ENCODE results near the gene TBCD.

TBCD gene

GRCh38 chr17:82863941-82864712, 112.3 kb downstream of the TBCD start (continued):
- TF ChIP-seq PATZ1 (tag by site-specific recombination; IDR thresholded peaks at IDR 0.05) (peak; percentile 9; the same call in 1 of the 2 replicates), ZNF324 (tag by site-specific recombination; IDR thresholded peaks at IDR 0.05) (no peak), ZNF596 (tag by site-specific recombination; IDR thresholded peaks at IDR 0.05) (no peak), ZNF658 (tag by site-specific recombination; IDR thresholded peaks at IDR 0.05) (no peak), ZBTB8A (tag by site-specific recombination; IDR thresholded peaks at IDR 0.05) (peak; percentile 15; the same call in 1 of the 2 replicates), ZNF664 (tag by site-specific recombination; IDR thresholded peaks at IDR 0.05) (no peak), ZNF692 (tag by site-specific recombination; IDR thresholded peaks at IDR 0.05) (no peak), BCL11A (tag by site-specific recombination; IDR thresholded peaks at IDR 0.05; ENCODE audit: low read depth) (no peak), ZBTB48 (tag by site-specific recombination; IDR thresholded peaks at IDR 0.05) (peak; percentile 90), KLF10 (tag by site-specific recombination; IDR thresholded peaks at IDR 0.05) (no peak), HOXC10 (CRISPR knock-in tag; IDR thresholded peaks at IDR 0.05) (no peak), ZNF621 (tag by site-specific recombination; IDR thresholded peaks at IDR 0.05) (no peak), ZNF426 (tag by site-specific recombination; IDR thresholded peaks at IDR 0.05) (no peak), ZFP37 (tag by site-specific recombination; IDR thresholded peaks at IDR 0.05) (no peak), MYNN (tag by site-specific recombination; IDR thresholded peaks at IDR 0.05; ENCODE audit: borderline replicate concordance) (0 out of 2 replicates have a peak, but pooled peaks have one; percentile 58), ZNF830 (tag by site-specific recombination; IDR thresholded peaks at IDR 0.05; ENCODE audit: low read depth) (no peak), YY1 (tag by site-specific recombination; IDR thresholded peaks at IDR 0.05) (0 out of 2 replicates have a peak, but pooled peaks have one; percentile 20), ZNF174 (tag by site-specific recombination; IDR thresholded peaks at IDR 0.05) (no peak), HIC1 (tag by site-specific recombination; IDR thresholded peaks at IDR 0.05) (peak; percentile 64; the same call in 1 of the 2 replicates), ZNF704 (tag by site-specific recombination; IDR thresholded peaks at IDR 0.05) (no peak), ZNF133 (tag by site-specific recombination; IDR thresholded peaks at IDR 0.05) (no peak), PRDM1 (tag by site-specific recombination; IDR thresholded peaks at IDR 0.05) (peak; percentile 95), KLF9 (tag by site-specific recombination; IDR thresholded peaks at IDR 0.05; ENCODE audit: low read depth) (no peak), PRDM6 (tag by site-specific recombination; IDR thresholded peaks at IDR 0.05) (no peak), ZIC2 (tag by site-specific recombination; IDR thresholded peaks at IDR 0.05) (peak; percentile 90), ZNF184 (tag by site-specific recombination; IDR thresholded peaks at IDR 0.05) (0 out of 2 replicates have a peak, but pooled peaks have one; percentile 24), ZNF473 (tag by site-specific recombination; IDR thresholded peaks at IDR 0.05) (no peak), SCRT2 (tag by site-specific recombination; IDR thresholded peaks at IDR 0.05) (peak; percentile 65; the same call in 1 of the 2 replicates), MZF1 (tag by site-specific recombination; IDR thresholded peaks at IDR 0.05; ENCODE audit: borderline replicate concordance) (peak; percentile 86), ZNF214 (tag by site-specific recombination; IDR thresholded peaks at IDR 0.05; ENCODE audit: borderline replicate concordance) (no peak), ZNF26 (tag by site-specific recombination; IDR thresholded peaks at IDR 0.05) (no peak)

Data from HEK293 (cell line).